ENCODE measurements around the gene CCL3. TPM values are rescaled to one million over a fixed set of nuclear protein-coding genes. Genes with fewer than 3 reads are reported as not detected.

CCL3 gene
- total RNA-seq, 1 donor from 2014 or later, result 3.6 TPM

DNA sequence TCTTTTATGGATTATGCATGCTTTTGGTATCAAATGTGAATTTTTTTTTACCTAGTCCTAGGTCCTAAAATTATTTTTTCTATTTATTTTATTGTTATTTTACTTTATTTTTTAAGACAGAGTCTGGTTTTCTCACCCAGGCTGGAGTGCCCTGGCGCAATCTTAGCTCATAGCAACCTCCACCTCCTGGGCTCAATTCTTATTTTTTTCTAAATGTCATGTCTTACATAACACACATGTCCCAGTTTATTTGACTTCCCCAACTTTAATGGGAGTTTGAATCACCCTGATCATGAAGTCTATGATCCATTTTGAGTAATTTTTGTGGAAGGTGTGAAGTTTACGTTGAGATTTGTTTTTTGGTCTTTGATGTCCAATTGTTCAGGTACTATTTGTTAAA, 29.1 kb downstream of the CCL3 start:
- H3K4me1 ChIP-seq (ENCODE audit: insufficient read depth, low read length), result no peaks in the 10 kb centered on the region
- H3K4me3 ChIP-seq (ENCODE audit: insufficient read depth, low read depth, low read length), result no peak overlapping the region
- no peak overlapping the region for H3K27ac ChIP-seq (ENCODE audit: low read depth, low read length)
- no peaks in the 10 kb centered on the region for H3K27me3 ChIP-seq (ENCODE audit: insufficient read depth, low read length)
- no peaks in the 10 kb centered on the region for H3K4me1 Mint-ChIP-seq (ENCODE audit: low read depth, unreplicated experiment)
- H3K27me3 Mint-ChIP-seq (ENCODE audit: low read depth, unreplicated experiment), result peaks cover 8% of the 10 kb centered on the region
- no peaks in the 10 kb centered on the region for H3K9me3 Mint-ChIP-seq (ENCODE audit: unreplicated experiment)
- H3K79me2 ChIP-seq (ENCODE audit: insufficient read depth, low read length), result no peaks in the 10 kb centered on the region
- H3K9me3 ChIP-seq (ENCODE audit: insufficient read depth, low read depth, low read length), result no peaks in the 10 kb centered on the region
- H2AFZ ChIP-seq (ENCODE audit: low read depth, low read length), result no peak overlapping the region
- H3K27ac Mint-ChIP-seq (ENCODE audit: unreplicated experiment), result no peak overlapping the region
- H3K36me3 Mint-ChIP-seq (ENCODE audit: low read depth, unreplicated experiment), result no peaks in the 10 kb centered on the region
- H3K4me3 Mint-ChIP-seq (ENCODE audit: unreplicated experiment), result no peak overlapping the region
- no peaks in the 10 kb centered on the region for H3K36me3 ChIP-seq (ENCODE audit: insufficient read depth, low read length)
- H3K9ac ChIP-seq (ENCODE audit: low read length), result no peak overlapping the region
- DNase-seq (ENCODE audit: low read depth) (no peak), FAIRE-seq (no peak)
- no peak overlapping the region for H3K4me2 ChIP-seq (ENCODE audit: low read length)
- no peaks in the 10 kb centered on the region for H4K20me1 ChIP-seq (ENCODE audit: insufficient read depth, low read length)
- TF ChIP-seq CTCF (IDR thresholded peaks at IDR 0.05; ENCODE audit: insufficient read depth, low read depth, low read length), result no peak
- no peak for TF ChIP-seq EZH2 (IDR thresholded peaks at IDR 0.05; ENCODE audit: insufficient read depth, low read length)

DNA sequence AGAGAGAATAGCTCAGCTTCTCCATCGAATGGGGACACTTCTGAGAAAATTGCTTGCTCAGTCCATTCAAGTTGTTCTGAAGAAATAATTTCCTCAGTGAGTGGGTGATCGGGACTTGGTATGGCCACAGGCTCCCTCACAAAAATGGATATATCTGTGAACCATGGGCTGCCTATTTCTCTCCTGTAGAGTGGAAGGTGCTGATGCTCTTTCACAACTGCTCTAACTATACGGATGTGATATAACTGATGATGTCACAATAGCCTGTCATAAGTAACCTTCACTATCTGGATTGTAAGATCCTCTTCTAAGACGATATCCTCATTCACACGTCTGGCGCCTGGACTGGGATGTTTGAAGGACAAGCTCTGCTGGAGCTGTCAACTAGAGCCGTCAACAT, 30.5 kb downstream of the CCL3 start:
- Histone ChIP-seq H3K79me2 (ENCODE audit: insufficient read depth, low read length) (no peaks in the 10 kb centered on the region), H3K9ac (ENCODE audit: low read length) (no peak overlapping the region), H3K27ac (ENCODE audit: low read depth, low read length) (no peak overlapping the region), H3K27me3 (ENCODE audit: insufficient read depth, low read length) (no peaks in the 10 kb centered on the region), H3K4me2 (ENCODE audit: low read length) (no peak overlapping the region), H3K36me3 (ENCODE audit: insufficient read depth, low read length) (no peaks in the 10 kb centered on the region), H3K4me3 (ENCODE audit: insufficient read depth, low read depth, low read length) (no peak overlapping the region), H3K9me3 (ENCODE audit: insufficient read depth, low read depth, low read length) (no peaks in the 10 kb centered on the region), H2AFZ (ENCODE audit: low read depth, low read length) (no peak overlapping the region), H4K20me1 (ENCODE audit: insufficient read depth, low read length) (no peaks in the 10 kb centered on the region), H3K4me1 (ENCODE audit: insufficient read depth, low read length) (no peaks in the 10 kb centered on the region)
- Mint-ChIP-seq H3K27me3 (ENCODE audit: low read depth, unreplicated experiment) (peaks cover 8% of the 10 kb centered on the region), H3K27ac (ENCODE audit: unreplicated experiment) (no peak overlapping the region), H3K4me3 (ENCODE audit: unreplicated experiment) (no peak overlapping the region), H3K9me3 (ENCODE audit: unreplicated experiment) (no peaks in the 10 kb centered on the region), H3K36me3 (ENCODE audit: low read depth, unreplicated experiment) (no peaks in the 10 kb centered on the region), H3K4me1 (ENCODE audit: low read depth, unreplicated experiment) (no peaks in the 10 kb centered on the region)
- FAIRE-seq (no peak), DNase-seq (ENCODE audit: low read depth) (no peak)
- TF ChIP-seq CTCF (IDR thresholded peaks at IDR 0.05; ENCODE audit: insufficient read depth, low read depth, low read length) (no peak), EZH2 (IDR thresholded peaks at IDR 0.05; ENCODE audit: insufficient read depth, low read length) (no peak)

- no peak overlapping the region for H3K4me3 Mint-ChIP-seq (ENCODE audit: unreplicated experiment)
- no peaks in the 10 kb centered on the region for H3K9me3 ChIP-seq (ENCODE audit: insufficient read depth, low read depth, low read length)
- peaks cover 6% of the 10 kb centered on the region for H3K27me3 Mint-ChIP-seq (ENCODE audit: low read depth, unreplicated experiment)
- no peak for TF ChIP-seq CTCF (IDR thresholded peaks at IDR 0.05; ENCODE audit: insufficient read depth, low read depth, low read length)
- TF ChIP-seq EZH2 (IDR thresholded peaks at IDR 0.05; ENCODE audit: insufficient read depth, low read length), result no peak
- no peak overlapping the region for H3K4me2 ChIP-seq (ENCODE audit: low read length)
- FAIRE-seq (no peak), DNase-seq (ENCODE audit: low read depth) (no peak)
- no peak overlapping the region for H3K4me3 ChIP-seq (ENCODE audit: insufficient read depth, low read depth, low read length)
- no peak overlapping the region for H3K27ac Mint-ChIP-seq (ENCODE audit: unreplicated experiment)
- no peaks in the 10 kb centered on the region for H3K27me3 ChIP-seq (ENCODE audit: insufficient read depth, low read length)
- no peaks in the 10 kb centered on the region for H3K79me2 ChIP-seq (ENCODE audit: insufficient read depth, low read length)
- no peak overlapping the region for H3K9ac ChIP-seq (ENCODE audit: low read length)
- no peaks in the 10 kb centered on the region for H3K4me1 Mint-ChIP-seq (ENCODE audit: low read depth, unreplicated experiment)
- H2AFZ ChIP-seq (ENCODE audit: low read depth, low read length), result no peak overlapping the region
- H3K4me1 ChIP-seq (ENCODE audit: insufficient read depth, low read length), result no peaks in the 10 kb centered on the region
- no peaks in the 10 kb centered on the region for H4K20me1 ChIP-seq (ENCODE audit: insufficient read depth, low read length)
- no peak overlapping the region for H3K27ac ChIP-seq (ENCODE audit: low read depth, low read length)
- no peaks in the 10 kb centered on the region for H3K36me3 ChIP-seq (ENCODE audit: insufficient read depth, low read length)
- H3K9me3 Mint-ChIP-seq (ENCODE audit: unreplicated experiment), result no peaks in the 10 kb centered on the region
- H3K36me3 Mint-ChIP-seq (ENCODE audit: low read depth, unreplicated experiment), result no peaks in the 10 kb centered on the region
Measured at GRCh38 chr17:36057911-36058310, 32.0 kb downstream of the CCL3 start.

Measured in astrocyte (in vitro differentiated cells and primary cell).